ENCODE data around the gene FYB1. TPM values are rescaled to one million over a fixed set of nuclear protein-coding genes. Genes with fewer than 3 reads are reported as not detected.

FYB1 gene
- total RNA-seq, 1 donor from 2014 or later: 0.31 TPM

- DNase-seq (ENCODE audit: low spot score): no peak
- Mint-ChIP-seq H3K4me3 (ENCODE audit: unreplicated experiment) (no peak overlapping the region), H3K27ac (ENCODE audit: unreplicated experiment) (no peak overlapping the region), H3K4me1 (ENCODE audit: unreplicated experiment) (peaks cover 5% of the 10 kb centered on the region), H3K36me3 (ENCODE audit: low read depth, unreplicated experiment) (peaks cover 7% of the 10 kb centered on the region), H3K9me3 (ENCODE audit: unreplicated experiment) (no peaks in the 10 kb centered on the region), H3K27me3 (ENCODE audit: unreplicated experiment) (peaks cover 6% of the 10 kb centered on the region)
- TF ChIP-seq CTCF (IDR thresholded peaks at IDR 0.05; ENCODE audit: unreplicated experiment): no peak
These were observed 140.2 kb downstream of the FYB1 start for GRCh38 chr5:39079147-39079546.

DNA sequence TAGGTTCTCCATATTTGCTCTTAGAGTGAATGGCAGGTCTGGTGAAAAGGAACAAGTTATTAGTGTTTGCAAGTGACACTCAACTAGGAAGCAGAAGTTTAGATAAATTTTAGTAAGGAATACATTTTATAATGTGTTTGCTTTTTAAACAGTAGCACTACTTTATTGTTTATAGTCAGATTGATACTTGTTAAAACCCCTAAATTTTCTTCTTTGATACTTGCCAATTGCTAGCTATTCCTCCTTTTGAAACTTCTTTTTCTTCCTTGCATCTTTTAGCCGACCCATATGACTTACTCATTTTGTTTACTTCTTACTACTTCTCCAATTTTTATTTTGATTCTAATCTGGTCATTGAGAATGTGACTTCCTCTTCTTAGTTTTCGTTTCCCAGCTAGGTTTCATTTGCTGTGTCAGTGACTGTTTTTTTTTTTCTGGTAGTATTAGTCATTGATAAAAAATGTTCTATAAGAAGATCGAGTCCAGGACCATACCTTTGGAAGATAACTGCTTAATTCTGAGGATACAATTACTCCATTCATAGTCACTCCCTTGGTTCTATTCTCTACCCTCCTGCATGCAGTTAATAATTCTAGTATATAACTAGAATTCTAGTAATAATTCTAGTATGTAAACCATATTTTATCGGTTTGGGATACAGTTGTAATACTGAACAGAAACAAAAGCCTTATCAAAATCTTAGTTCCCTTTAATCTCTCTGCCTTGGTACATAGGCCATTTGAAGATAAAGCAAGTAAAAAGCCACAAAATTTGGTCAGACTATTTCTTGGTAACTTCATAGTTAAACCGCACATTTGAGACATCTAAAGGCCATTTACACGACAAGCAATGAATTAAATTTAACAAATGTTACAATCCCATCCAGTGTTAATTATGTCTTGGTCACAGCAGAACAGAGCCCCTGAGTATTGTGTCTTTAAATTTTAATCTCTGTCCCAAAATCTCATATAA is 142.3 kb downstream of the FYB1 start:
- Mint-ChIP-seq H3K4me3 (ENCODE audit: unreplicated experiment) (no peak overlapping the region), H3K9me3 (ENCODE audit: unreplicated experiment) (no peaks in the 10 kb centered on the region), H3K27me3 (ENCODE audit: unreplicated experiment) (peaks cover 12% of the 10 kb centered on the region), H3K36me3 (ENCODE audit: low read depth, unreplicated experiment) (peaks cover 12% of the 10 kb centered on the region), H3K4me1 (ENCODE audit: unreplicated experiment) (peaks cover 13% of the 10 kb centered on the region), H3K27ac (ENCODE audit: unreplicated experiment) (no peak overlapping the region)
- TF ChIP-seq CTCF (IDR thresholded peaks at IDR 0.05; ENCODE audit: unreplicated experiment): no peak
- DNase-seq (ENCODE audit: low spot score): no peak

GRCh38 chr5:39076101-39076756 is 143.1 kb downstream of the FYB1 start:
- Mint-ChIP-seq H3K27ac (ENCODE audit: unreplicated experiment) (no peak overlapping the region), H3K36me3 (ENCODE audit: low read depth, unreplicated experiment) (peaks cover 12% of the 10 kb centered on the region), H3K9me3 (ENCODE audit: unreplicated experiment) (no peaks in the 10 kb centered on the region), H3K4me1 (ENCODE audit: unreplicated experiment) (peaks cover 17% of the 10 kb centered on the region), H3K27me3 (ENCODE audit: unreplicated experiment) (peaks cover 12% of the 10 kb centered on the region), H3K4me3 (ENCODE audit: unreplicated experiment) (no peak overlapping the region)
- DNase-seq (ENCODE audit: low spot score): no peak
- no peak for TF ChIP-seq CTCF (IDR thresholded peaks at IDR 0.05; ENCODE audit: unreplicated experiment)

DNA sequence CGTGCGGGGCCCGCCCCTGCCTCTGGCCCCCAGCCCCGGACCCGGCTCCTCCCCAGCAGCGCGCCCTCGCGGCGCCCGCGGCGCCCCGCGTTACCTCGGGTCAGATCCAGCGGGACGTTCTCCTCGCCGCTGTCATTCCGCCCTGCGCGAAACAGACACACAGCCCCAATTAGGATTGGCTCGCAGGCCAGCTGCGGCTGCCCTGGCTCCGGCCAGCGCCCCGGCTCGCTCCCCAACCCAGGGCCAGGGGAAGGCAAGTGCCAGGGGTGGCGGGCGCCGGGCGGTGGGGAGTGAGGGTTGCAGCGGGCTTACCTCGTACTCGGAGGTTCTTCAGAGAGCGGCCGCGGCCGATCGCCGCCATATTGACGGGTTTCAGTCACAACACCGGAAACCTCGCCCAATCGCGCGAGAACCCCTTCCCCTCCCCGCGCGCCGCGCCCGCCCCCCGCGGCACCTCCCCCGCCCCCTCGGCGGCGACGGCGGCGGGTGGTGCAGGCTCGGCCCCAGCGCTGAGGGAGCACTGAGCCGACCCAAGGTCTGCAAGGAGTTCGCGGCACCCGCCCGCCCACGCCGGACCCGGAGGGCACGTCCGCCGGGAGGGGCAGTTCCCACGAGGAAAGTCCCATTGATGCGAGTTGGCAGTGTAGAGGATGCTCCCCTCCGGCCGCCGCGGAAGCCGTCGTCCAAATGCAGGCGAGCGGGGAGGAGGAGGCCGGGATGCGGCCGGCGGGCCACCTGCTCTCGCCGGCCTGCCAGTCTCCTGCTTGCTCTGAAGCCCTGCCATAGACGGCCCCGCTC is 145.1 kb downstream of the FYB1 start, which contains the start of gene RICTOR:
Gene RICTOR (minus strand): TSS at position 383 of the 798 bp plus-strand sequence. CDS start 22 bp downstream, at position 361.
- Mint-ChIP-seq H3K9me3 (ENCODE audit: unreplicated experiment) (no peaks in the 10 kb centered on the region), H3K27me3 (ENCODE audit: unreplicated experiment) (peaks cover 12% of the 10 kb centered on the region), H3K4me1 (ENCODE audit: unreplicated experiment) (peaks cover 17% of the 10 kb centered on the region), H3K4me3 (ENCODE audit: unreplicated experiment) (peak within 1 kb of the TSS; percentile 97), H3K36me3 (ENCODE audit: low read depth, unreplicated experiment) (peaks cover 12% of the 10 kb centered on the region), H3K27ac (ENCODE audit: unreplicated experiment) (peak within 1 kb of the TSS; percentile 97)
- no peak for TF ChIP-seq CTCF (IDR thresholded peaks at IDR 0.05; ENCODE audit: unreplicated experiment)
- peak; percentile 94 for DNase-seq (ENCODE audit: low spot score)
